ENCODE data around the gene THSD8.
"Not testable (repeated sequence)": the region's sequence is repeated elsewhere in the genome, so short reads cannot be mapped to it uniquely, and the experiment has no call there.

THSD8 gene

DNA sequence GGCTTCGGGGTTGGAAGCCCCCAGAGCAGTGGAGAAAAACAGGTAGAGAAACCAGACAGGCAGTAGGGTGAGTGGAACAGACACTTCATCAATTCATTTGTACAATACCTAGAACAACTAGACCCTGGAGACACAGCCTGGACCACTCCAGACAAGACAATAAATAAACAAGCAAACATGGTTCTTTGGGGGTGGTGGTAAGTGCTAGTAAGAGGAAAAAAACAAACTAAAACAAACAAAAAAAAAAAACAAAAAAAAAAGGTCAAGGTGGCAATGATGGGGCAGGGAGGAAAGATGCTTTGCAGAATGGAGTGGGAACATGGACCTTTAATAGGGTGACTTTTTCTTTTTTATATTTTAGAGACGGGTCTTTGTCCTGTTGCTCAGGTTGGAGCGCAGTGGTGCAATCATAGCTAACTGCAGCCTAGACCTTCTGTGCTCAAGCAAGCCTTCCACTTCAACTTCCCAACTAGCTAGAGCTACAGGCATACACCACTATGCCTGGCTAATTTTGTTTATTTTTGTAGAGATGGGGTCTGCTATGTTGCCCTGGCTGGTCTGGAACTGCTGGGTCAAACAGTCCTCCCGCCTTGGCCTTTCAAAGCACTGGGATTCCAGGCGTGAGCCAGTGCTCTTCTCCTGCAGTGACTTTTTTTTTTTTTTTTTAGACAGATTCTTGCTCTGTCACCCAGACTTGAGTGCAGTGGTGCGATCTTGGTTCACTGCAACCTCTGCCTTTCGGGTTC is 7.5 kb upstream of the THSD8 start:
- H3K4me1 Mint-ChIP-seq (ENCODE audit: low read depth), result peaks cover 37% of the 10 kb centered on the region
- peak overlapping the region; percentile 91 for H3K27ac Mint-ChIP-seq
- H3K9me3 Mint-ChIP-seq, result no peaks in the 10 kb centered on the region
- peaks cover 6% of the 10 kb centered on the region for H3K36me3 Mint-ChIP-seq (ENCODE audit: low read depth)
- H3K4me3 Mint-ChIP-seq, result peak overlapping the region; percentile 81
- no peaks in the 10 kb centered on the region for H3K27me3 Mint-ChIP-seq

- Mint-ChIP-seq H3K27me3 (no peaks in the 10 kb centered on the region), H3K4me3 (peak overlapping the region; percentile 81), H3K9me3 (no peaks in the 10 kb centered on the region), H3K4me1 (ENCODE audit: low read depth) (peaks cover 36% of the 10 kb centered on the region), H3K27ac (peak overlapping the region; percentile 91), H3K36me3 (ENCODE audit: low read depth) (peaks cover 10% of the 10 kb centered on the region)
Measured at GRCh38 chr19:12794971-12795381, 6.9 kb upstream of the THSD8 start.

GRCh38 chr19:12796146-12797071 is 5.5 kb upstream of the THSD8 start:
- Mint-ChIP-seq H3K36me3 (ENCODE audit: low read depth) (peaks cover 16% of the 10 kb centered on the region), H3K4me1 (ENCODE audit: low read depth) (peaks cover 33% of the 10 kb centered on the region), H3K27me3 (no peaks in the 10 kb centered on the region), H3K4me3 (peak overlapping the region; percentile 69), H3K9me3 (no peaks in the 10 kb centered on the region), H3K27ac (peak overlapping the region; percentile 85)

DNA sequence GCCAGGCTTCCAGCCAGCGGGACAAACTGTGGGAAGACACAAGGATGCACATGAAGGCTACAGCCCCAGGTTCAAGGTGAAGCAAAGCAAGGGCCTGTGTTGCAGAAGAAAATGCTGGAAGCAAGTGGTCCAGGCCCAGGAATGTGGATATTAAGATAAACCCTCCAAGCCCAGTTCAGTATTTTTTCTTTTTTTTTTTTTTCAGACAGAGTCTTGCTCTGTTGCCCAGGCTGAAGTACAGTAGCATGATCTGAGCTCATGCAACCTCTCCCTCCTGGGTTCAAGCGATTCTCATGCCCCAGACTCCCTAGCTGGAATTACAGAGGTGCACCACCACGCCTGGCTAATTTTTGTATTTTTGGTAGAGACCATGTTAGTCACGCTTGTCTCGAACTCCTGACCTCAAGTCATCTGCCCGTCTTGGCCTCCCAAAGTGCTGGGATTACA is 4.7 kb upstream of the THSD8 start:
- H3K27me3 Mint-ChIP-seq, result no peaks in the 10 kb centered on the region
- H3K27ac Mint-ChIP-seq, result no peak overlapping the region
- peaks cover 35% of the 10 kb centered on the region for H3K4me1 Mint-ChIP-seq (ENCODE audit: low read depth)
- H3K4me3 Mint-ChIP-seq, result no peak overlapping the region
- H3K36me3 Mint-ChIP-seq (ENCODE audit: low read depth), result peaks cover 16% of the 10 kb centered on the region
- H3K9me3 Mint-ChIP-seq, result no peaks in the 10 kb centered on the region

DNA sequence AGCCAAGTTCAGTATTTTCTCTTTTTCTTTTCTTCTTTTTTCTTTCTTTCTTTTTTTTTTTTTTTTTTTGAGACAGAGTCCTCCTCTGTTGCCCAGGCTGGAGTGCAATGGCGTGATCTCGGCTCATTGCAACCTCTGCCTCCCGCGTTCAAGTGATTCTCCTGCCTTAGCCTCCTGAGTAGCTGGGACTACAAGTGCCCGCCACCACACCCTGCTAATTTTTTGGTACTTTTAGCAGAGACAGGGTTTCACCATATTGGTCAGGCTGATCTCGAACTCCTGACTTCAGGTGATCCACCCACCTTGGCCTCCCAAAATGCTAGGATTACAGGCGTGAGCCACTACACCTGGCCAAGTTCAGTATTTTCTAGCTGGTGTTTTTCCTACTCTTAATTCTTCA is 4.3 kb upstream of the THSD8 start:
- H3K36me3 Mint-ChIP-seq (ENCODE audit: low read depth), result peaks cover 16% of the 10 kb centered on the region
- H3K27me3 Mint-ChIP-seq, H3K9me3 Mint-ChIP-seq, H3K27ac Mint-ChIP-seq, H3K4me3 Mint-ChIP-seq: not testable (repeated sequence)
- peaks cover 39% of the 10 kb centered on the region for H3K4me1 Mint-ChIP-seq (ENCODE audit: low read depth)

DNA sequence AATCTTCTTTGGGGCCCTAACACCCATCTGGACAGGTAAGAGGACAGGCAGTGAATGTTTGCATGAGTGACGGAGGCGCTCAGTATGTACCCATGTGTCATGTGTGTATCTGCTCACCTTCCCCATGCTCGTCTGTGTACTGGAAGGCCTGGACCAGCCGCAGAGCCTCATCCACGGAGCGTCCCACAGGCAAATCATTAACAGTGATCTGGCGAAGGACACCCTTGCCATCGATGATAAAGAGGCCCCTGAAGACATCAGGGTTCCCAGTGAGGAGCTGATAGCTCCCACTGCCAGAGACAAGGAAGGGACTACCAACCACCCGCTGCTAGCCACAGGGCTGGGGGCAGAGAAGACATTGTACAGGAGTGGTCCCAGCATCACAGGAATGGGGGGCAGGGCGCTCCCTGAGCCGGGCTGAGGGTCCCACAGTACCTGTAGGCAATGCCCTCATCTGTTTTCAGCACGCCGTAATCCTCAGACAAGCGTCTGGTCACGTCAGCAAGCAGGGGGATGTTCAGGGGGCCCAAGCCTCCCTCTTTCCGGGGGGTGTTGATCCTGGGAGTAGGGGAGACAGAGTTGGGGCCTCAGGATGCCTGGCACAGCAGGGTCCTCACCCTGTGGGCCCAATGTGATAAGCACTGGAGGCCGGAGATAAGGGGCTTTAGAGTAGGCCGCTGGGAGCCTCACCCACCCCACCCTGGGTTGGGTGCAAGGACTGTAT is 2.0 kb upstream of the THSD8 start:
- H3K36me3 Mint-ChIP-seq (ENCODE audit: low read depth), result peaks cover 10% of the 10 kb centered on the region
- H3K27ac Mint-ChIP-seq, result no peak overlapping the region
- H3K27me3 Mint-ChIP-seq, result no peaks in the 10 kb centered on the region
- H3K4me3 Mint-ChIP-seq, result peak overlapping the region; percentile 89
- no peaks in the 10 kb centered on the region for H3K9me3 Mint-ChIP-seq
- H3K4me1 Mint-ChIP-seq (ENCODE audit: low read depth), result peaks cover 31% of the 10 kb centered on the region

DNA sequence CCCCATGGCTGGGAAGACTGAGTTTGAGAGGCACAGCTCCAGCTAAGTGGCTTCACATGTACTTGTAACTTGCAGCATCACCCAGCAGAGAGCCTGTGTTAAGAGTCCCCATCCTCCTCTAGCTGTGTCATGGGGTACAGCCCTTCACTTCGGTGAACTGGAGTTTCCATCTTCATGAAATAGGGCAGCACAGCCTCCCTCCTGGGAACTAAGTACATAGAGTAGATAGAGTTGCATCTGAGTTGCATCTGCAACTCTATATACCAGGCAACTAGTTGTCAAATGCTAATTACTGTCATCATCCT is 1.5 kb upstream of the THSD8 start:
- Mint-ChIP-seq H3K36me3 (ENCODE audit: low read depth) (peaks cover 10% of the 10 kb centered on the region), H3K27ac (peak overlapping the region; percentile 83), H3K27me3 (no peaks in the 10 kb centered on the region), H3K9me3 (no peaks in the 10 kb centered on the region), H3K4me1 (ENCODE audit: low read depth) (peaks cover 28% of the 10 kb centered on the region), H3K4me3 (peak overlapping the region; percentile 89)

- Mint-ChIP-seq H3K27ac (peak overlapping the region; percentile 83), H3K4me1 (ENCODE audit: low read depth) (peaks cover 25% of the 10 kb centered on the region), H3K27me3 (no peaks in the 10 kb centered on the region), H3K4me3 (peak overlapping the region; percentile 89), H3K36me3 (ENCODE audit: low read depth) (peaks cover 10% of the 10 kb centered on the region), H3K9me3 (no peaks in the 10 kb centered on the region)
Measured at GRCh38 chr19:12800923-12801465, 875 bp upstream of the THSD8 start.

DNA sequence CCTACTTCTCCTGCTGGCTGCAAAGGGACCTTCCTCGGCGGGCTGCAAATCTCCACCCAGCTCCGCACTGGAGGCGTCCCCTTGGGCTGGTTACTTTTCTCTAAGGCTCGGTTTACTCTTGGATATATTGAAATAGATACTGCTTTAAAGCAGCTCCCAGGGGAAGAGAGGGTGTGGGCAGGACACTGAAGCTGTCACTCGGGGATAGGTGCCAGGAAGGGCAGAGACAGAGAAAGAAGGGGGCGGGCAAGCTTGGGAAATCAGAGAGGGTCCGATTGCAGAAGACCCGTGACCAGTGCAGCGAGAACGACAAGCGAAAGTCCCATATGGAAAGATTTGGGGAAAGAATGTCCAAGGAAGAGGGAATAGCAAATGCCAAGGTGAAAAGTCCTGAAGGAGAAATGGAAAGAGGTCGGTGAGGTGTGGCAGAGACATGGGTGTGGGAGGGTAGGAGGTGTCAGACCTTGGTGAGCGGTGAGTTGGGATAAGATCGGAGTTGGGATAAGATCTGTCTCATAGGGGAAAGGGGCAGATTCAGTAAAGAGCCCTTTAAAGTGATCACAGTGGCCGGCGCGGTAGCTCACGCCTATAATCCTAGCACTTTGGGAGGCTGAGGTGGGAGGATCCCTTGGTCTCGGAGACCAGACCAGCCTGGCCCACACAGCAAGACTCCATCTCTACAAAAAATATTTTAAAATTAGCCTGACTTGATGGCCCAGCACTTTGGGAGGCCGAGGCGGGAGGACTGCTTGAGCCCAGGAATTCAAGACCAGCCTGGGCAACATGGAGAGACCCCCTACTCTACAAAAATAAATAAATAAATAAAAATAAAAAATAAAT is 618 bp downstream of the THSD8 start:
- H3K4me3 Mint-ChIP-seq, result peak overlapping the region; percentile 89
- peaks cover 15% of the 10 kb centered on the region for H3K36me3 Mint-ChIP-seq (ENCODE audit: low read depth)
- peak overlapping the region; percentile 51 for H3K27ac Mint-ChIP-seq

GRCh38 chr19:12804051-12804450 is 2.2 kb downstream of the THSD8 start:
- H3K9me3 Mint-ChIP-seq, result no peaks in the 10 kb centered on the region
- peaks cover 29% of the 10 kb centered on the region for H3K4me1 Mint-ChIP-seq (ENCODE audit: low read depth)
- H3K4me3 Mint-ChIP-seq, result no peak overlapping the region
- H3K27me3 Mint-ChIP-seq, result no peaks in the 10 kb centered on the region
- peaks cover 23% of the 10 kb centered on the region for H3K36me3 Mint-ChIP-seq (ENCODE audit: low read depth)
- no peak overlapping the region for H3K27ac Mint-ChIP-seq

More for the DNA sequence above, 618 bp downstream of the THSD8 start:
- Mint-ChIP-seq H3K4me1 (ENCODE audit: low read depth) (peaks cover 25% of the 10 kb centered on the region), H3K27me3 (no peaks in the 10 kb centered on the region), H3K9me3 (no peaks in the 10 kb centered on the region)

- Mint-ChIP-seq H3K4me1 (ENCODE audit: low read depth) (peaks cover 22% of the 10 kb centered on the region), H3K9me3 (no peaks in the 10 kb centered on the region), H3K27me3 (no peaks in the 10 kb centered on the region), H3K27ac (peak within 1 kb of the TSS; percentile 92), H3K4me3 (peak within 1 kb of the TSS; percentile 95), H3K36me3 (ENCODE audit: low read depth) (peaks cover 17% of the 10 kb centered on the region)
Measured at GRCh38 chr19:12806242-12807081, 4.6 kb downstream of the THSD8 start, which contains the start of gene RNASEH2A. Gene RNASEH2A, plus strand, starts transcription at chr19:12806584. Its CDS starts 90 bp downstream, at chr19:12806674.

GRCh38 chr19:12815088-12815487 is 13.2 kb downstream of the THSD8 start:
- Mint-ChIP-seq H3K27ac (no peak overlapping the region), H3K4me1 (ENCODE audit: low read depth) (no peaks in the 10 kb centered on the region), H3K4me3 (no peak overlapping the region), H3K36me3 (ENCODE audit: low read depth) (peaks cover 21% of the 10 kb centered on the region), H3K27me3 (no peaks in the 10 kb centered on the region), H3K9me3 (no peaks in the 10 kb centered on the region)

DNA sequence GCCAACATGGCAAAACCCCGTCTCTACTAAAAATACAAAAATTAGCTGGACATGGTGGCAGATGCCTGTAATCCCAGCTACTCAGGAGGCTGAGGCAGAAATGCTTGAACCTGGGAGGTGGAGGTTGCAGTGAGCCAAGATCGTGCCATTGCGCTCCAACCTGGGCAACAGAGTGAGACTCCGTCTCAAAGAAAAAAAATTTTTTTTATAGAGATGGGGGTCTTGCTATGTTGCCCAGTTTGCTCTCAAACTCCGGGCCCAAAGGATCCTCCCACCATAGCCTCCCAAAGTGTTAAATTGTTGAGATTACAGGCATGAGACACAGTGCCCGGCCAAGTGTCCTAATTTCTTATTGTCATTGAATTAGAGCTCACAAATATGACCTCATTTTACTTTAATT is 15.3 kb downstream of the THSD8 start:
- H3K27ac Mint-ChIP-seq; H3K27me3 Mint-ChIP-seq; H3K4me1 Mint-ChIP-seq (ENCODE audit: low read depth); H3K9me3 Mint-ChIP-seq; H3K4me3 Mint-ChIP-seq: not testable (repeated sequence)
- H3K36me3 Mint-ChIP-seq (ENCODE audit: low read depth), result peaks cover 21% of the 10 kb centered on the region
